Activated naive CD8-positive, alpha-beta T cell treated with anti-CD3 and anti-CD28 coated beads, Interleukin-2, amount 10 ng/mL, durations not matched to agents 7 days and 5 days (primary cell): ENCODE measurements around the gene MICU1. TPM values are rescaled to one million over a fixed set of nuclear protein-coding genes. Genes with fewer than 3 reads are reported as not detected.

Experiments used
- ATAC-seq: fragments of 150-1000 bp; cut with Tn5 transposase; one replicate; pipeline ENCODE4 v1.10.0; 2021; ENCODE audit warnings: low read depth, moderate library complexity
- POLR2A ChIA-PET: fragments of 350-600 bp; sonication (Branson Sonifier 250); formaldehyde crosslinking; loops from one replicate; lab custom pipeline; 2021; ENCODE audit warnings: antibody characterized with exemption; lab: Charles Lee
- DNase-seq: peaks from one replicate; pipeline ENCODE4 v3.0.0; 2021
- H3K27ac Mint-ChIP-seq: one replicate; pipeline ENCODE4 v1.8.0; 2022; ENCODE audit warnings: mild to moderate bottlenecking, mixed read lengths
- H3K27me3 Mint-ChIP-seq: one replicate; pipeline ENCODE4 v1.8.0; 2022; ENCODE audit warnings: mild to moderate bottlenecking, moderate library complexity, mixed read lengths
- H3K36me3 Mint-ChIP-seq: one replicate; pipeline ENCODE4 v1.8.0; 2021; ENCODE audit warnings: mild to moderate bottlenecking, mixed read lengths
- H3K4me1 Mint-ChIP-seq: one replicate; pipeline ENCODE4 v1.8.0; 2021; ENCODE audit warnings: mixed read lengths
- H3K4me3 Mint-ChIP-seq: one replicate; pipeline ENCODE4 v1.8.0; 2022; ENCODE audit warnings: mild to moderate bottlenecking, moderate library complexity, mixed read lengths
- H3K9me3 Mint-ChIP-seq: one replicate; pipeline ENCODE4 v1.8.0; 2021; ENCODE audit warnings: mixed read lengths
- total RNA-seq, 2 experiments: library from RNA; stranded (reverse); gene quantifications; one replicate each; pipeline ENCODE4 v1.2.3, GENCODE V29; 2021

MICU1 gene
- total RNA-seq, 2 experiments from 2014 or later: 24.6 to 30.0 TPM

DNA sequence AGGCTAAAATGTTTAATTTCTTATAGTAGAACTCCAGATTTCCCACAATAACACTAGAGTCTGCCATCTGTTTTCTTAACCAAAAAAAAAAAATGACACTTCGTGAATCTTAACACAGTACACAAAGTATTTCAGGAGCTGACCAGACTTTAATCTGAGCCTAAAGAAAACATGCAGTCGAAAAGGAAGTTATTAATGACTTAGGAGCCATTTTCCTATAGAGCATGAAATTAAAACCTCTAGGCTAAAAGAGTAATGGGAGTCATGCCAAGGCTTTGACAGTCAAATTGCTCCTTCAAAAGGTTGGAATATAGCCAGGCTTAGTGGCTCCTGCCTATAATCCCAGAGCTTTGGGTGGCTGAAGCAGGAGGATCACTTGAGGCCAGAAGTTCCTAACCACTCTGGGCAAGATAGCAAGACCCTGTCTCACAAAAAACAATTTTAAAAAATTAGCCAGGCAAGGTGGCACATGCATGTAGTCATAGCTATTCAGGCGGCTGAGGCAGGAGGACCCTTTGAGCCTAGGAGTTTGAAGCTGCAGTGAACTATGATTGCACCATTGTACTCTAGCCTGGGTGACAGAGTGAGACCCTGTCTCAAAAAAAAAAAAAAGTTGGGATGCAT is 13.6 kb downstream of the MICU1 start:
- POLR2A ChIA-PET: no interaction called here

DNA sequence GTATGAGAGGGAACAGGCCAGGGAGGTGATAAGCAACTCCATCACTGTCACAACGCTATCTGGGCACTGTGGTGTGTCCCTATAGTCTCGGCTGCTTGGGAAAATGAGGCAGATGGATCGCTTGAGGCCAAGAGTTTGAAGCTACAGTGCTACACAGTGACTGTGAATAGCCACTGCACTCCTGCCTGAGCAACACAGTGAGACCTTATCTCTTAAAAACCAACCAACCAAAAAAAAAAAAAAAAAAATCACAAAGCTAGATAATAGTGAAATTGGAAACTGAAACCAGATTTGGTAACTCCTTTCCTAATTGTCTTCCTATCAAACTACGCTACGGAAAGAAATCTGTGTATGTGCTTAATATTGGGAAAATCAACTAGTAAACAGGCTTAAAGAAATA is 14.1 kb downstream of the MICU1 start:
- H3K4me3 Mint-ChIP-seq: no peak overlapping the region
- peaks cover 5% of the 10 kb centered on the region for H3K4me1 Mint-ChIP-seq

More for the DNA sequence above, 13.6 kb downstream of the MICU1 start:
- H3K4me1 Mint-ChIP-seq: peaks cover 6% of the 10 kb centered on the region
- no peaks in the 10 kb centered on the region for H3K27me3 Mint-ChIP-seq
- H3K4me3 Mint-ChIP-seq: no peak overlapping the region
- H3K9me3 Mint-ChIP-seq: peaks cover 11% of the 10 kb centered on the region
- no peak for DNase-seq
- no peak for ATAC-seq
- peaks cover 26% of the 10 kb centered on the region for H3K36me3 Mint-ChIP-seq
- H3K27ac Mint-ChIP-seq: no peak overlapping the region

DNA sequence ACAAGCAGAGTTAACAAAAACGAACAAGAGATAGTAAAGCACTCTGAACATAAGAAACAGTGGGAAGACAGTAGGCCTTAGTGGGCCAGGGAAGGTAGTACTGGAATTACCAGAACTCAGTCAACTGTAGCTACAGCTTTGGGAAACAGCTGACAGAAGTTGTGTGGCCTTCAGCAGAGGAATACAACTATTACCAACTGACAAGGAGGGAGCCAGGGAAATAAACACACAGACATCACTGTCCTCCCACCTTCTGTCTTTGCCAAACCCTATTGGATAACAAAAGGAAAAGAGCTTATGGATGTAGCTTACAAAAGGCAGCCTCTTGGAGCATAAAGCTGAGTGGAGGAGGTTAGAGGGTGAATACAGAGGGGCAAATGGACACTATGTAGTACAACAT is 15.4 kb downstream of the MICU1 start:
- Mint-ChIP-seq H3K27me3 (no peaks in the 10 kb centered on the region), H3K4me1 (peaks cover 4% of the 10 kb centered on the region), H3K27ac (no peak overlapping the region), H3K9me3 (peaks cover 3% of the 10 kb centered on the region), H3K36me3 (peaks cover 16% of the 10 kb centered on the region), H3K4me3 (no peak overlapping the region)
- ATAC-seq (no peak), DNase-seq (no peak)
- POLR2A ChIA-PET: no interaction called here

More for the DNA sequence above, 14.1 kb downstream of the MICU1 start:
- no peak overlapping the region for H3K27ac Mint-ChIP-seq
- H3K27me3 Mint-ChIP-seq: no peaks in the 10 kb centered on the region
- POLR2A ChIA-PET: interaction anchor here (0.7 kb wide), 1 partner anchor 106 kb away, joined by 4 read pairs; no protein-coding TSS in a partner anchor
- no peak for ATAC-seq
- H3K36me3 Mint-ChIP-seq: peaks cover 22% of the 10 kb centered on the region
- DNase-seq: no peak
- peaks cover 9% of the 10 kb centered on the region for H3K9me3 Mint-ChIP-seq

DNA sequence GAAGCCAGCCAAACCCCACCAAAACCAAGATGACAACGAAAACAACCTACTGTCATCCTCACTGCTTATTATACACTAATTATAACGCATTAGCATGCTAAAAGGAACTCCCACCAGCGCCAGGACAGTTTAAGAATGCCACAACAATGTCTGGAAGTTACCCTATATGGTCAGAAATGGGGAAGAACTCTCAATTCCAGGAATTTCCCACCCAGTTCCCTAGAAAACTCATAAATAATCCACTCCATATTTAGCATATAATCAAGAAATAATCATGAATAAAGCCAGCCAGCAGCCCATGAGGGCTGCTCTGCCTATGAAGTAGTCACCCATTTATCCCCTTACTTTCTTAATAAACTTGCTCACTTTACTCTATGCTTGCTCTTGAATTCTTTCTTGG is 20.8 kb downstream of the MICU1 start:
- H3K4me1 Mint-ChIP-seq: no peaks in the 10 kb centered on the region
- ATAC-seq: no peak
- POLR2A ChIA-PET: no interaction called here
- H3K27me3 Mint-ChIP-seq: no peaks in the 10 kb centered on the region
- DNase-seq: no peak
- H3K9me3 Mint-ChIP-seq: peaks cover 1% of the 10 kb centered on the region
- peaks cover 10% of the 10 kb centered on the region for H3K36me3 Mint-ChIP-seq
- no peak overlapping the region for H3K4me3 Mint-ChIP-seq
- H3K27ac Mint-ChIP-seq: no peak overlapping the region

DNA sequence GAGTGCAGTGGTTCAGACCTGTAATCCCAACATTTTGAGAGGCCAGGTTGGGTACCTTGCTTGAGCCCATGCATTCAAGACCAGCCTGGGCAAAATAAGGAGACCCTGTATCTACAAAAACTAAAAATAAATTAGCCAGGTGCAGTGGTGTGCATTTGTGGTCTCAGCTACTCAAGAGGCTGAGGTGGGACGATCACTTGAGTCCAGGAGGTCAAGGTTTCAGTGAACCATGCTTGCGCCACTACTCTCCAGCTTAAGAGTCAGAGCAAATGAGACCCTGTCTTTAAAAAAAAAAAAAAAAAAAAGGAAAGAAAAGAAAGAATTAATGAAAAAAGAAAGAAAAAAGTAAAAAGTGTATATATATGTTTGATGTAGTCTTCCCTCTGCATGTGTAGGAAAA is 24.7 kb downstream of the MICU1 start:
- H3K4me3 Mint-ChIP-seq: no peak overlapping the region
- DNase-seq (no peak), ATAC-seq (no peak)
- no peaks in the 10 kb centered on the region for H3K9me3 Mint-ChIP-seq
- no peaks in the 10 kb centered on the region for H3K27me3 Mint-ChIP-seq
- POLR2A ChIA-PET: no interaction called here
- peaks cover 3% of the 10 kb centered on the region for H3K36me3 Mint-ChIP-seq
- no peak overlapping the region for H3K27ac Mint-ChIP-seq
- H3K4me1 Mint-ChIP-seq: peaks cover 3% of the 10 kb centered on the region

DNA sequence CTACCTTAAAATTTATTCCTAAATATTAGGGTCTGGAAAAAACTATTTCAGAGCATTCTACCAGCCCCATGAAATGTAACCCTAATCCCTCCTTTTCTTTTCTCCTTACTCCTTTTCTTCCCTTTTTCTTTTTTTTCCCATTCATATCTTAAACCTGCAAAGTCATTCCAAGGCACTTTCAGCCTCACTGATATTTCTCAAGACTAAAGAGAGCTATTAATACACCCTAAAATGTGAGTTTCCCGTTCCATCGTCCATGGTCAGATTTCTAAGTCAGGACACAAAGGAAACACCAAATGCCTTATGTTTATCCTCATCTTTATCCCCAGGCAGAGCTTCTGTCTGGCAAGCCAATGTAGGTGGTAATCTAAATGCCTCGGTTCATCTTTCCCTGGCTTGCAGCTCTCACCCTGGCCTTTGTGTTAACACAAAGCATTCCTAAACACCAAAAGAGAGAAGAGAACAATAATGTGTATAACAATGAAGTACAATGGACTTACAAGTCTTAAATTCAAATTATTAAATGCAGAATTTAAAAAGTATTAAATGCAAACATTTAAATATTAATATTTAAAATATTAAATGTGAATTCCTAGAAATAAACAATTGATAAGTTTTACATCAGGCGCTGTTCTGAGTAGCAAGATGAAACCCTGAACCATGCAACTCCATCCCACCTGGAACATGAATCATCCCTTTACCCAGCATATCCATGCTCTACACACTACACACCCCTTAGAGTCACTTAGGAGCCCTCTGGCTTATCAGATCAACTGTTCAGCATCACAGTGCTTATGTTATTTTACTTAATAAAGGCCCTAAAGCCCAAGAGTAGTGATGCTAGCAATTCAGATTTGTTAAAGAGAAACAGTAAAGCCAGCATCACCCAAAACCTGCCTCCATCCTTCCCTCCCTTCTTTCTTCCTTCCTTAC is 26.8 kb downstream of the MICU1 start:
- H3K4me1 Mint-ChIP-seq: peaks cover 3% of the 10 kb centered on the region
- H3K36me3 Mint-ChIP-seq: peaks cover 6% of the 10 kb centered on the region
- H3K27me3 Mint-ChIP-seq: no peaks in the 10 kb centered on the region
- H3K27ac Mint-ChIP-seq: no peak overlapping the region
- H3K9me3 Mint-ChIP-seq: no peaks in the 10 kb centered on the region
- no peak for DNase-seq
- POLR2A ChIA-PET: no interaction called here
- no peak for ATAC-seq
- H3K4me3 Mint-ChIP-seq: no peak overlapping the region

DNA sequence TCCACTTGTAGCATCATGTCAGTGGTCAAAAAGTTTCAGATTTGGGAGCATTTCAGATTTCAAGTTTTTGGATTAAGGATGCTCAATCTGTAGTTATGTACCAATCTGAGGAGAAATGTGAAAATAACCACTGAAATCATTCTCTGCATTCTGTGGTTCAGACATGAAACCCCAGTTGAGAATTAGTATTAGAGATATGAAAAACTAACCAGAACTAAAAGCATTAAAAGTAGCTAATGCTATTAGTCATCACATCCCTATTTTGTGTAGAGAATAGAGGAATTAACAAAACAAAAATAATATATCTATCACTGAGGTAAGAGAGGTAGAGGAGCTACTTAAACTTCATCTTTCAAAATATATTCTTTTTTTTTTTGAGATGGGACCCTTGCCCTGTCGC is 28.0 kb downstream of the MICU1 start:
- no peak overlapping the region for H3K4me3 Mint-ChIP-seq
- no peaks in the 10 kb centered on the region for H3K27me3 Mint-ChIP-seq
- peaks cover 10% of the 10 kb centered on the region for H3K36me3 Mint-ChIP-seq
- peaks cover 1% of the 10 kb centered on the region for H3K9me3 Mint-ChIP-seq
- POLR2A ChIA-PET: no interaction called here
- H3K27ac Mint-ChIP-seq: no peak overlapping the region
- H3K4me1 Mint-ChIP-seq: peaks cover 3% of the 10 kb centered on the region
- DNase-seq (no peak), ATAC-seq (no peak)

DNA sequence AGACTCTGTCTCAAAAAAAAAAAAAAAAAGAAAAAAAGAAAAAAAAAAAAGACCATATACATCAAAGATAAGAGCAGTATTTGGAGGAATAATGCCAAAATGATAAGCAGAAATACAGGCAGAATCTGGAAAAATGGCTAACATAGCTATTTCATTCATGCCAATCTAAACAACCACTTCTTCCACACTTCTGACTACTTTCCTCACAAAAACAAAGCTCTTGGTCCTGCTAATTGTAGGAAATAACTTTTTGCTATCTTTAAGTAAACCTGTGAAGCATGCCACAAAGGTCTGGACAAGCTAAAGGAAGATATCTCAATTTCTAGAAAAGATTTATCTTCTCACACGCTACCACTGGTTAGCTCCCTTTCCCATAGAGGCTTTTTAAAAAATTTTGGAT is 30.4 kb downstream of the MICU1 start:
- peaks cover 16% of the 10 kb centered on the region for H3K36me3 Mint-ChIP-seq
- DNase-seq (no peak), ATAC-seq (no peak)
- H3K27me3 Mint-ChIP-seq: no peaks in the 10 kb centered on the region
- H3K4me3 Mint-ChIP-seq: no peak overlapping the region
- POLR2A ChIA-PET: no interaction called here
- H3K9me3 Mint-ChIP-seq: peaks cover 6% of the 10 kb centered on the region
- H3K27ac Mint-ChIP-seq: no peak overlapping the region
- H3K4me1 Mint-ChIP-seq: peaks cover 5% of the 10 kb centered on the region

DNA sequence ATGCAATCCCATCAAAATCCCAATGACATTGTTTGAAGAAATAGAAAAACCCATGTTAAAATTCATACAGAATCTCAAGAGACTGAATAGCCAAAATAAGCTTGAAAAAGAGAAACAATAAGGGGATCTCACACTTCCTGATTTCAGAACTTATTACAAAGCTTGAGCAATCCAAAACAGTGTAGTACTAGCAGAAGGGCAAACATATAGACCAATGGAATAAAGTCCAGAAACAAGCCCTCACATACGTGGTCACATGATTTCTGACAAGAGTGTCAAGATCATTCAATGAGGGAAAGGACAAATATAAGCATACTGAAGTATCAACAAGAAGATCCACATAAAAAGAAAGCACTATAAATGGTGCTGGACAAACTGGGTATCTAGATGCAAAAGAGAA is 31.9 kb downstream of the MICU1 start:
- Mint-ChIP-seq H3K27me3 (no peaks in the 10 kb centered on the region), H3K9me3 (peaks cover 6% of the 10 kb centered on the region), H3K4me1 (peaks cover 3% of the 10 kb centered on the region), H3K27ac (no peak overlapping the region), H3K4me3 (no peak overlapping the region), H3K36me3 (peaks cover 15% of the 10 kb centered on the region)
- POLR2A ChIA-PET: no interaction called here
- ATAC-seq (no peak), DNase-seq (no peak)

DNA sequence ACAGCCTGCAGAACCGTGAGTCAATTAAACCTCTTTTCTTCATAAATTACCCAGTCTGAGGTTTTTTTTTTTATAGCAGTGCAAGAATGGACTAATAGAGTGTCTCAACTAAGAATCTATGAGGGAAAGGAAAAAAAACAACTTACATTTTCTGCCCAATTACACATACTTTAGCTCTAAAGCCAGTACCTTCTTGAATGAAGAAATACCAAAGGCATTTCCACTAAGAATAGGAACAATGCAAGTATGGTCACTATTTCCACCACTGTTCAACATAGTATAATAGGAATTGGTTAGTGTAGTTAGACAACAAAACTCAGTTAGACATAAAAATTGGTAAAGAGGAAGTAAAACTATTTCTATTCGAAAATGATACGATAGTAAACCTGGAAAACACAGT is 37.6 kb downstream of the MICU1 start:
- H3K9me3 Mint-ChIP-seq: peaks cover 6% of the 10 kb centered on the region
- H3K4me3 Mint-ChIP-seq: no peak overlapping the region
- POLR2A ChIA-PET: no interaction called here
- DNase-seq (no peak), ATAC-seq (no peak)
- H3K27ac Mint-ChIP-seq: no peak overlapping the region
- H3K4me1 Mint-ChIP-seq: peaks cover 3% of the 10 kb centered on the region
- peaks cover 13% of the 10 kb centered on the region for H3K36me3 Mint-ChIP-seq
- H3K27me3 Mint-ChIP-seq: no peaks in the 10 kb centered on the region

DNA sequence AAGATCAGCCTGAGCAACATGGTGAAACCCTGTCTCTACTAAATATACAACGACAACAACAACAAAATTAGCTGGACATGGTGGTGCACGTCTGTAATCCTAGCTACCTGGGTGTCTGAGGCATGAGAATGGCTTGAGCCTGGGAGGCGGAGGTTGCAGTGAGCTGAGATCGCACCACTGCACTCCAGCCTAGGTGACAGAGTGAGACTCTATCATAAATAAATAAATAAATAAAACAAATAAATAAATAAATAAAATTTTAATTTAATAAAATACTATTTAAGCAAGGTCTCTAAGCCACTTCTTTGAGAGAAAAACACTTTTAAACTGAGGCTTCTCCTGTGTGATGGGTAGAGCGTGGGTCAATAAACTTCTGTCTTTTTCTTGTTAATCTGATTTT is 38.3 kb downstream of the MICU1 start:
- Mint-ChIP-seq H3K27ac (no peak overlapping the region), H3K9me3 (peaks cover 4% of the 10 kb centered on the region), H3K4me1 (peaks cover 3% of the 10 kb centered on the region), H3K27me3 (no peaks in the 10 kb centered on the region), H3K4me3 (no peak overlapping the region), H3K36me3 (peaks cover 10% of the 10 kb centered on the region)
- POLR2A ChIA-PET: no interaction called here
- no peak for ATAC-seq
- no peak for DNase-seq

DNA sequence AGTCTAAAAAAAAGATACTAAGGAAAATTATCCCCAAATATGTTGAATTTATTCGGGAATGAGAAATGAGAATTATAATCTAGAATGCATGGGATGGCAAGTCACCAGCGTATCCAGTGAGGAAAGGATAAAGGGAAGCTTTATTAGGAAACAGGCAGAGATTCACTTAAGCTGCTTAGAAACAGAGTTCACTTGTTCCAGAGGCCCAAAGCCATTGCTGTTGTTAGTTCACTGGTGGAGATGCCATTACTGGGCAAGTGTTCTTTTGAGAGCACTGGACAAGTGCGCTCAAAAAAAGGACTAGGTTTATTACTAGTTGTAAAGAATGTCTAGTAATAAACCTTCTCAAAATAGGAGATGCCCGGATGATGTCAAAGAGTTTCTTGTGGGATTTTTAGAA is 51.2 kb downstream of the MICU1 start:
- no peaks in the 10 kb centered on the region for H3K9me3 Mint-ChIP-seq
- H3K4me3 Mint-ChIP-seq: no peak overlapping the region
- peaks cover 4% of the 10 kb centered on the region for H3K36me3 Mint-ChIP-seq
- peaks cover 1% of the 10 kb centered on the region for H3K4me1 Mint-ChIP-seq
- no peaks in the 10 kb centered on the region for H3K27me3 Mint-ChIP-seq
- ATAC-seq (no peak), DNase-seq (no peak)
- POLR2A ChIA-PET: no interaction called here
- H3K27ac Mint-ChIP-seq: no peak overlapping the region

DNA sequence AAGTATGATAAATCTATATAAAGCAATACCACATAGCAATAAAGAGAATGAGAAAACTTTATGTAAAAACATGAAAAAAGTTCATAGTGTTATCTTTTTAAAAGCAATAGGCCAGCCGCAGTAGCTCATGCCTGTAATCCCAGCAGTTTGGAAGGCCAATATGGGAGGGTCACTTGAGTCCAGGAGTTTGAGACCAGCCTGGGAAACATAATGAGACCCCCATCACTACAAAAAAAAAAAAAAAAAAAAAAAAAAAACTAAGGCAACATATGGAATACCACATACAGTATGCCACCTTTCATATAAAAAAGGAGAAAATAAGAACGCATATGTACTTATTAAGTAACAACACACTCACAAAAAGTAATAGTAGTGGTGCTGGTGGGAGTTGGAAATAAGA is 52.8 kb downstream of the MICU1 start:
- POLR2A ChIA-PET: no interaction called here
- ATAC-seq (no peak), DNase-seq (no peak)
- no peaks in the 10 kb centered on the region for H3K9me3 Mint-ChIP-seq
- H3K4me1 Mint-ChIP-seq: peaks cover 3% of the 10 kb centered on the region
- peaks cover 8% of the 10 kb centered on the region for H3K36me3 Mint-ChIP-seq
- no peaks in the 10 kb centered on the region for H3K27me3 Mint-ChIP-seq
- H3K27ac Mint-ChIP-seq: no peak overlapping the region
- no peak overlapping the region for H3K4me3 Mint-ChIP-seq
